GM23338 (cell line): ENCODE data around the gene UQCR11. TPM values are rescaled to one million over a fixed set of nuclear protein-coding genes. Genes with fewer than 3 reads are reported as not detected.

Experiments used
- ATAC-seq: fragments of 200-7000 bp; cut with Tn5 transposase; 3 replicates; pipeline ENCODE4 v1.9.1; 2020
- DNase-seq: peaks from one replicate; pipeline ENCODE4 v3.0.0-alpha.2; 2015; ENCODE audit warnings: low spot score
- H2AFZ ChIP-seq: fragments of 200-600 bp; sonication (generic); 2 replicates; pipeline ENCODE4 v1.8.0; 2016; ENCODE audit warnings: antibody characterized with exemption, mild to moderate bottlenecking, moderate library complexity
- H3F3A ChIP-seq: fragments of 200-600 bp; sonication (generic); replicated peaks from 2 replicates; pipeline ENCODE4 v1.8.0; 2017; ENCODE audit warnings: antibody characterized with exemption, mixed run types, low read depth
- H3K27ac ChIP-seq: fragments of 200-600 bp; sonication (generic); 2 replicates; pipeline ENCODE4 v1.6.1; 2016; ENCODE audit warnings: low read depth
- H3K27me3 ChIP-seq: fragments of 200-600 bp; sonication (generic); 2 replicates; pipeline ENCODE4 v1.8.0; 2016; ENCODE audit warnings: mild to moderate bottlenecking, mixed run types, moderate library complexity; ENCODE audit not compliant: insufficient read depth
- H3K36me3 ChIP-seq: fragments of 200-600 bp; sonication (generic); 2 replicates; pipeline ENCODE4 v1.8.0; 2016; ENCODE audit warnings: mild to moderate bottlenecking; ENCODE audit not compliant: insufficient read depth
- H3K4me1 ChIP-seq: fragments of 200-600 bp; sonication (generic); 2 replicates; pipeline ENCODE4 v1.8.0; 2016; ENCODE audit warnings: mild to moderate bottlenecking, moderate library complexity; ENCODE audit not compliant: insufficient read depth
- H3K4me2 ChIP-seq: fragments of 200-600 bp; sonication (generic); 2 replicates; pipeline ENCODE4 v1.7.1; 2017; ENCODE audit warnings: mixed run types
- H3K4me3 ChIP-seq: fragments of 200-600 bp; sonication (generic); 2 replicates; pipeline ENCODE4 v1.6.1; 2016; ENCODE audit warnings: mixed run types
- H3K79me2 ChIP-seq: fragments of 200-600 bp; sonication (generic); replicated peaks from 2 replicates; pipeline ENCODE4 v1.8.0; 2017; ENCODE audit warnings: mild to moderate bottlenecking; ENCODE audit not compliant: insufficient read depth
- H3K9me2 ChIP-seq: fragments of 200-600 bp; sonication (generic); 2 replicates; pipeline ENCODE4 v1.8.0; 2017; ENCODE audit not compliant: insufficient read depth
- H4K20me1 ChIP-seq: fragments of 200-600 bp; sonication (generic); replicated peaks from 2 replicates; pipeline ENCODE4 v1.8.0; 2017; ENCODE audit warnings: mild to moderate bottlenecking; ENCODE audit not compliant: insufficient read depth
- H3K27ac Mint-ChIP-seq: 2 replicates; pipeline ENCODE4 v1.8.0; 2020; ENCODE audit warnings: inconsistent platforms, mild to moderate bottlenecking, moderate library complexity, mixed read lengths
- H3K27me3 Mint-ChIP-seq: 3 replicates; pipeline ENCODE4 v1.8.0; 2022; ENCODE audit warnings: low read depth, mild to moderate bottlenecking, moderate library complexity, mixed read lengths, inconsistent platforms; ENCODE audit not compliant: insufficient read depth, poor library complexity
- H3K36me3 Mint-ChIP-seq: 3 replicates; pipeline ENCODE4 v1.8.0; 2021; ENCODE audit warnings: low read depth, mild to moderate bottlenecking, inconsistent platforms, moderate library complexity, mixed read lengths
- H3K4me1 Mint-ChIP-seq: 3 replicates; pipeline ENCODE4 v1.8.0; 2020; ENCODE audit warnings: mild to moderate bottlenecking, inconsistent platforms, mixed read lengths
- H3K4me3 Mint-ChIP-seq: 3 replicates; pipeline ENCODE4 v1.8.0; 2021; ENCODE audit warnings: moderate library complexity, mild to moderate bottlenecking, inconsistent platforms, mixed read lengths
- H3K9me3 Mint-ChIP-seq: 3 replicates; pipeline ENCODE4 v1.8.0; 2020; ENCODE audit warnings: moderate library complexity, mild to moderate bottlenecking, inconsistent platforms, mixed read lengths
- CREB1 ChIP-seq: fragments of 250-450 bp; sonication (Bioruptor Pico); IDR thresholded peaks from 2 replicates; pipeline ENCODE4 v1.5.0; 2020; ENCODE audit warnings: low read depth, mild to moderate bottlenecking, moderate library complexity
- ETS1 ChIP-seq: IDR thresholded peaks from 2 replicates; pipeline ENCODE4 v1.6.1; 2016; ENCODE audit warnings: antibody characterized with exemption
- EZH2 ChIP-seq: fragments of 200-600 bp; sonication (generic); IDR thresholded peaks from one replicate; pipeline ENCODE4 v1.8.0; 2017; ENCODE audit warnings: antibody characterized with exemption, mild to moderate bottlenecking, low read depth; ENCODE audit not compliant: unreplicated experiment
- EZH2phosphoT487 ChIP-seq: fragments of 200-600 bp; sonication (generic); IDR thresholded peaks from one replicate; pipeline ENCODE4 v1.8.1; 2018; ENCODE audit warnings: antibody characterized with exemption; ENCODE audit not compliant: unreplicated experiment
- JUNB ChIP-seq: IDR thresholded peaks from one replicate; pipeline ENCODE4 v1.6.1; 2016; ENCODE audit warnings: antibody characterized with exemption; ENCODE audit not compliant: unreplicated experiment
- NANOG ChIP-seq: IDR thresholded peaks from 2 replicates; pipeline ENCODE4 v1.6.1; 2016; ENCODE audit warnings: antibody characterized with exemption, borderline replicate concordance
- POLR2AphosphoS5 ChIP-seq: IDR thresholded peaks from 2 replicates; pipeline ENCODE4 v1.6.1; 2016; ENCODE audit warnings: antibody characterized with exemption, low read depth
- REST ChIP-seq: IDR thresholded peaks from one replicate; pipeline ENCODE4 v1.6.1; 2018; ENCODE audit warnings: antibody characterized with exemption; ENCODE audit not compliant: unreplicated experiment
- ZNF331 ChIP-seq: fragments of 250-450 bp; sonication (Bioruptor Pico); IDR thresholded peaks from 2 replicates; pipeline ENCODE4 v1.5.0; 2020; ENCODE audit warnings: low read depth, mild to moderate bottlenecking, moderate library complexity
- polyA plus RNA-seq: library from polyadenylated mRNA; unstranded; fragments of >200 nt; fragmentation: Nextera tagmentation; extraction: Ambion mirVana; gene quantifications from 2 replicates; pipeline ENCODE4 v1.2.1, GENCODE V29; 2016
- total RNA-seq: library from RNA; depleted of rRNA; stranded (reverse); fragments of >200 nt; shearing (Covaris generic); gene quantifications from 2 replicates; pipeline ENCODE4 v1.2.3, GENCODE V29; 2014
- TF ChIP-seq, protein P1 (sequence below): fragments of 250-450 bp; sonication (Bioruptor Pico); IDR thresholded peaks from 2 replicates; pipeline ENCODE4 v1.5.0; 2020; ENCODE audit warnings: mild to moderate bottlenecking, moderate library complexity
- TF ChIP-seq, protein P2 (sequence below), 2 experiments: fragments of 200-600 bp in 1 of 2; sonication (generic) in 1 of 2; conservative IDR thresholded peaks; 2 replicates each; pipeline versions ENCODE4 v1.5.1 to v1.6.1; 2016 to 2017; ENCODE audit warnings: antibody characterized with exemption in 2 of 2, low read depth in 2 of 2, mild to moderate bottlenecking in 2 of 2, moderate library complexity in 1 of 2

Gene UQCR11
- total and polyA plus RNA-seq, 2 experiments from 2014 or later, result 46.4 to 413 TPM

- no peak for TF ChIP-seq JUNB
- TF ChIP-seq ZNF331 (CRISPR knock-in tag), result no peak
- TF ChIP-seq, protein P1, sequence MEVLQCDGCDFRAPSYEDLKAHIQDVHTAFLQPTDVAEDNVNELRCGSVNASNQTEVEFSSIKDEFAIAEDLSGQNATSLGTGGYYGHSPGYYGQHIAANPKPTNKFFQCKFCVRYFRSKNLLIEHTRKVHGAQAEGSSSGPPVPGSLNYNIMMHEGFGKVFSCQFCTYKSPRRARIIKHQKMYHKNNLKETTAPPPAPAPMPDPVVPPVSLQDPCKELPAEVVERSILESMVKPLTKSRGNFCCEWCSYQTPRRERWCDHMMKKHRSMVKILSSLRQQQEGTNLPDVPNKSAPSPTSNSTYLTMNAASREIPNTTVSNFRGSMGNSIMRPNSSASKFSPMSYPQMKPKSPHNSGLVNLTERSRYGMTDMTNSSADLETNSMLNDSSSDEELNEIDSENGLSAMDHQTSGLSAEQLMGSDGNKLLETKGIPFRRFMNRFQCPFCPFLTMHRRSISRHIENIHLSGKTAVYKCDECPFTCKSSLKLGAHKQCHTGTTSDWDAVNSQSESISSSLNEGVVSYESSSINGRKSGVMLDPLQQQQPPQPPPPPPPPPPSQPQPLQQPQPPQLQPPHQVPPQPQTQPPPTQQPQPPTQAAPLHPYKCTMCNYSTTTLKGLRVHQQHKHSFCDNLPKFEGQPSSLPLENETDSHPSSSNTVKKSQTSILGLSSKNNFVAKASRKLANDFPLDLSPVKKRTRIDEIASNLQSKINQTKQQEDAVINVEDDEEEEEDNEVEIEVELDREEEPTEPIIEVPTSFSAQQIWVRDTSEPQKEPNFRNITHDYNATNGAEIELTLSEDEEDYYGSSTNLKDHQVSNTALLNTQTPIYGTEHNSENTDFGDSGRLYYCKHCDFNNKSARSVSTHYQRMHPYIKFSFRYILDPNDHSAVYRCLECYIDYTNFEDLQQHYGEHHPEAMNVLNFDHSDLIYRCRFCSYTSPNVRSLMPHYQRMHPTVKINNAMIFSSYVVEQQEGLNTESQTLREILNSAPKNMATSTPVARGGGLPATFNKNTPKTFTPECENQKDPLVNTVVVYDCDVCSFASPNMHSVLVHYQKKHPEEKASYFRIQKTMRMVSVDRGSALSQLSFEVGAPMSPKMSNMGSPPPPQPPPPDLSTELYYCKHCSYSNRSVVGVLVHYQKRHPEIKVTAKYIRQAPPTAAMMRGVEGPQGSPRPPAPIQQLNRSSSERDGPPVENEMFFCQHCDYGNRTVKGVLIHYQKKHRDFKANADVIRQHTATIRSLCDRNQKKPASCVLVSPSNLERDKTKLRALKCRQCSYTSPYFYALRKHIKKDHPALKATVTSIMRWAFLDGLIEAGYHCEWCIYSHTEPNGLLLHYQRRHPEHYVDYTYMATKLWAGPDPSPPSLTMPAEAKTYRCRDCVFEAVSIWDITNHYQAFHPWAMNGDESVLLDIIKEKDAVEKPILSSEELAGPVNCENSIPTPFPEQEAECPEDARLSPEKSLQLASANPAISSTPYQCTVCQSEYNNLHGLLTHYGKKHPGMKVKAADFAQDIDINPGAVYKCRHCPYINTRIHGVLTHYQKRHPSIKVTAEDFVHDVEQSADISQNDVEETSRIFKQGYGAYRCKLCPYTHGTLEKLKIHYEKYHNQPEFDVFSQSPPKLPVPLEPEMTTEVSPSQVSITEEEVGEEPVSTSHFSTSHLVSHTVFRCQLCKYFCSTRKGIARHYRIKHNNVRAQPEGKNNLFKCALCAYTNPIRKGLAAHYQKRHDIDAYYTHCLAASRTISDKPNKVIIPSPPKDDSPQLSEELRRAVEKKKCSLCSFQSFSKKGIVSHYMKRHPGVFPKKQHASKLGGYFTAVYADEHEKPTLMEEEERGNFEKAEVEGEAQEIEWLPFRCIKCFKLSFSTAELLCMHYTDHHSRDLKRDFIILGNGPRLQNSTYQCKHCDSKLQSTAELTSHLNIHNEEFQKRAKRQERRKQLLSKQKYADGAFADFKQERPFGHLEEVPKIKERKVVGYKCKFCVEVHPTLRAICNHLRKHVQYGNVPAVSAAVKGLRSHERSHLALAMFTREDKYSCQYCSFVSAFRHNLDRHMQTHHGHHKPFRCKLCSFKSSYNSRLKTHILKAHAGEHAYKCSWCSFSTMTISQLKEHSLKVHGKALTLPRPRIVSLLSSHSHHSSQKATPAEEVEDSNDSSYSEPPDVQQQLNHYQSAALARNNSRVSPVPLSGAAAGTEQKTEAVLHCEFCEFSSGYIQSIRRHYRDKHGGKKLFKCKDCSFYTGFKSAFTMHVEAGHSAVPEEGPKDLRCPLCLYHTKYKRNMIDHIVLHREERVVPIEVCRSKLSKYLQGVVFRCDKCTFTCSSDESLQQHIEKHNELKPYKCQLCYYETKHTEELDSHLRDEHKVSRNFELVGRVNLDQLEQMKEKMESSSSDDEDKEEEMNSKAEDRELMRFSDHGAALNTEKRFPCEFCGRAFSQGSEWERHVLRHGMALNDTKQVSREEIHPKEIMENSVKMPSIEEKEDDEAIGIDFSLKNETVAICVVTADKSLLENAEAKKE (CRISPR knock-in tag), result no peak
- TF ChIP-seq POLR2AphosphoS5, result no peak
Measured at GRCh38 chr19:1606138-1606651, 933 bp upstream of the UQCR11 start (continued).

DNA sequence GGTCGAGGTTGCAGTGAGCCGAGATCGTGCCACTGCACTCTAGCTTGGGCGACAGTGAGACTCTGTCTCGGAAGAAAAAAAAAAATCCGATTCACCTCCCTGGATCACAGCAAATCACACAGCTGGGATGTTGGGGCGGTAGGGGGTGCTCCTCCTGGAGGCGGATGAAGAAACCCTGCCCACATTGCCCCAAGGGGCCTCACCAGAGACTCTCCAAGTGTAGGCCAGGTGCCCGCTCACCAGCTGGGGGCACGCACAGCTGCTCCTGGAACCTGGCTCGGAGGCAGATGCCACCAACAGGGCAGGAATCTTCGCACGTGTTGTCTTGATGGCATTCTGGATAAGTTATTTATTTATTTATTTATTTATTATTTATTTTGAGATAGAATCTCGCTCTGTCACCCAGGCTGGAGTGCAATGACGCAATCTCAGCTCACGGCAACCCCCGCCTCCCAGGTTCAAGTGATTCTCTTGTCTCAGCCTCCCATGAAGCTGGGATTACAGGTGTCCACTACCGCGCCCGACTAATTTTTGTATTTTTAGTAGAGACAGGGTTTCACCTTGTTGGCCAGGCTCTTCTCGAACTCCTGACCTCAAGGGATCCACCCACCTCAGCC is 3.1 kb downstream of the UQCR11 start:
- no peaks in the 10 kb centered on the region for H3K9me2 ChIP-seq
- no peak overlapping the region for H3K4me3 ChIP-seq
- no peak for TF ChIP-seq REST
- no peak for TF ChIP-seq NANOG
- no peak for TF ChIP-seq EZH2
- TF ChIP-seq JUNB, result no peak
- TF ChIP-seq, protein P2, sequence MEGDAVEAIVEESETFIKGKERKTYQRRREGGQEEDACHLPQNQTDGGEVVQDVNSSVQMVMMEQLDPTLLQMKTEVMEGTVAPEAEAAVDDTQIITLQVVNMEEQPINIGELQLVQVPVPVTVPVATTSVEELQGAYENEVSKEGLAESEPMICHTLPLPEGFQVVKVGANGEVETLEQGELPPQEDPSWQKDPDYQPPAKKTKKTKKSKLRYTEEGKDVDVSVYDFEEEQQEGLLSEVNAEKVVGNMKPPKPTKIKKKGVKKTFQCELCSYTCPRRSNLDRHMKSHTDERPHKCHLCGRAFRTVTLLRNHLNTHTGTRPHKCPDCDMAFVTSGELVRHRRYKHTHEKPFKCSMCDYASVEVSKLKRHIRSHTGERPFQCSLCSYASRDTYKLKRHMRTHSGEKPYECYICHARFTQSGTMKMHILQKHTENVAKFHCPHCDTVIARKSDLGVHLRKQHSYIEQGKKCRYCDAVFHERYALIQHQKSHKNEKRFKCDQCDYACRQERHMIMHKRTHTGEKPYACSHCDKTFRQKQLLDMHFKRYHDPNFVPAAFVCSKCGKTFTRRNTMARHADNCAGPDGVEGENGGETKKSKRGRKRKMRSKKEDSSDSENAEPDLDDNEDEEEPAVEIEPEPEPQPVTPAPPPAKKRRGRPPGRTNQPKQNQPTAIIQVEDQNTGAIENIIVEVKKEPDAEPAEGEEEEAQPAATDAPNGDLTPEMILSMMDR (conservative IDR thresholded peaks at IDR 0.05; ENCODE audit: low read depth in 2 of 2), result peak in 1 of 2 experiments; percentile 16; a peak in 1 of 4 replicates
- no peak for TF ChIP-seq EZH2phosphoT487
- no peak for TF ChIP-seq ETS1
- TF ChIP-seq ZNF331 (CRISPR knock-in tag), result no peak
- no peak for TF ChIP-seq CREB1 (CRISPR knock-in tag)
- peaks cover 9% of the 10 kb centered on the region; the same call in 2 of the 3 replicates for H3K4me1 Mint-ChIP-seq
- H3K27ac ChIP-seq, result 0 out of 2 replicates have a peak overlapping the region, but pooled peaks have one; percentile 72
- no peak overlapping the region for H3K4me2 ChIP-seq
- peaks cover 8% of the 10 kb centered on the region for H3K4me1 ChIP-seq
- ATAC-seq, result no peak
- peaks cover 41% of the 10 kb centered on the region for H4K20me1 ChIP-seq
- H3K4me3 Mint-ChIP-seq, result no peak overlapping the region
- H2AFZ ChIP-seq, result no peak overlapping the region
- no peaks in the 10 kb centered on the region for H3K27me3 ChIP-seq
- peaks cover 18% of the 10 kb centered on the region for H3F3A ChIP-seq
- H3K36me3 ChIP-seq, result peaks cover 6% of the 10 kb centered on the region
- DNase-seq, result no peak
- H3K79me2 ChIP-seq, result peaks cover 51% of the 10 kb centered on the region
- H3K27me3 Mint-ChIP-seq, result peaks cover 28% of the 10 kb centered on the region
- 0 out of 2 replicates have a peak overlapping the region, but pooled peaks have one; percentile 52 for H3K27ac Mint-ChIP-seq
- H3K9me3 Mint-ChIP-seq, result no peaks in the 10 kb centered on the region
- H3K36me3 Mint-ChIP-seq, result peaks cover 30% of the 10 kb centered on the region
